Activated CD8-positive, alpha-beta memory T cell treated with anti-CD3 and anti-CD28 coated beads for 4 hours (primary cell): ENCODE measurements around the gene CLK3.
"Not testable (repeated sequence)": the region's sequence is repeated elsewhere in the genome, so short reads cannot be mapped to it uniquely, and the experiment has no call there.

ENCODE experiments used
- DNase-seq, 2 donors: peaks; one replicate each; pipeline ENCODE4 v3.0.0-alpha.2; 2020; ENCODE audit warnings: low read depth in 2 of 2

The CLK3 gene

DNA sequence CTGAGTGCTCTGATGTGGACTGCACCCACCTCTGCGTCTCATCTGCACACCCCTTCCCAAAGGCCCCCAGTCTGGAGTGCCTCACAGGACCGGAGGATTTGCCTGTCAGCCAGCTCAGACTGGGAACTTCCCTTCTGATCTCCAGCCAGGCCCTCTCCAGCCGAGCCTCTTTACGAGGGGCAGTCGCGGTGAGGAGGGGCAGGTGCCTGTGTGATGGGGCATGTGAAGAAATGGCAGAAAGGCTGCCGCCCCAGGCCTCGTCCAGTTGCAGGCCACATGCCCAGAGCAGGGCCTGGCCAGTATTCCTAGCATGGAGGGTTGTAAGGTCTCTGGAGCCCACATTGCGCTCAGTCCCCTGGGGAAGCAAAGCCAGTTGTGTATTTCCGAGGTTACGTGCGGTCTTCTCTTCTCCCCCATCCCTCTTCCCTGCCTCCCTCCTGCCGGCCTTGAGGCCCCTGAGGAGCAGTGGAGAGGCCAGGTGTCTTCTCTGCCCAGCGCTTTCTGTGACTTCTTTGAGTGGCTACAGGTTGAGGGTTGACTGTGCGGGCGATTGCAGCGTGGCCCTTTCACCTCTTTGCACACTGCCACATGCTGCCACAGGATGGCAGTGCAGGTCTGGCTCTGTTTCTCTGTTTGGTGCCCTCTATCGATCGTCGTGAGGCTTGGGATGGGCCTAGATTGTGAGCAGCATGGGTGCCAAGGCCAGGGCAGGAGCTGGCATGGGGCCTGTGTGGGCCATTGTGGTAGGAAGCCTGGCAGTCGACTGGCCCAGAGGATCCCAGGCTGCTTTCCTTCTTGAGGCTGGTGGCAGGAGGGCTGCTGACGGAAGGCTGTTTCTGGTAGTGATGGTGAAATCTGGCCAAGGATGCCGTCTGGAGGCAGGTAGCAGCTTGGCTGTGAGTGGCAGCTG is 5.3 kb downstream of the CLK3 start:
- peak in 1 of 2 donors; percentile 44 for DNase-seq

DNA sequence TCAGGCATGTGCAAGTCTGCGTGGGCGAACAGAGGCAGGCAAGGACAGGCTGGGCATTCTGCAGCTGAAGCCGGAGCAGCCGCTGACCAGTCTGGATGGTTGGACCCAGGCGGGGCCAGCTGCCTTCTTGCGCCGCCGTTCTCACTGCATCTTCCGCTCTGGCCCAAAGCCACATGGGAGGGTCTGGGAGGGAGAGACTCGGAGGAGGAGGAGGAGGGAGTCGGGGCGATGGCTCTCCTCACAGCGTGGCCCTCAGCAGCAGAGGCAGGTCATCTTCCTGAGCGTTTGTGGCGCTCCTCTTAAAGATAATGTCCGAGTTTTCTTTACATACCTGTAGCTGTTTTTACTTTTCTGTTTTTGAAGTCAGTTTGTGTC is 5.9 kb downstream of the CLK3 start:
- DNase-seq: no peak

DNA sequence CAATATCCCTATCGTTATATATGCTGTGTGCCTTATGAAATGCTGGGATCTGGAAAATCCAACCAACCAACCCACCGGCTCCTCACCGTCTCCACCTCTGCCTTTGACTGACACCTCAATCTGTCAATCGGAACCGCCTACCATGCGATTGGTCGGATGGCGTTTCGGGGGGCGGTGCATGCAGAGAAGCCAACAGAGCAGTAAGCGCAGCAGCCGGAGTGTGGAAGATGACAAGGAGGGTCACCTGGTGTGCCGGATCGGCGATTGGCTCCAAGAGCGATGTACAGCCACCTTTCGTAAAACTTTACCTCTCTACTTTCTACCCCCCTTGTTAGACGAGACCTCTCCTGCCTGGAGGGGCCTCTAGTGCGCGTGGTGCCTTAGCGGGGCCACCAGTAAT is 6.3 kb downstream of the CLK3 start:
- no peak for DNase-seq

DNA sequence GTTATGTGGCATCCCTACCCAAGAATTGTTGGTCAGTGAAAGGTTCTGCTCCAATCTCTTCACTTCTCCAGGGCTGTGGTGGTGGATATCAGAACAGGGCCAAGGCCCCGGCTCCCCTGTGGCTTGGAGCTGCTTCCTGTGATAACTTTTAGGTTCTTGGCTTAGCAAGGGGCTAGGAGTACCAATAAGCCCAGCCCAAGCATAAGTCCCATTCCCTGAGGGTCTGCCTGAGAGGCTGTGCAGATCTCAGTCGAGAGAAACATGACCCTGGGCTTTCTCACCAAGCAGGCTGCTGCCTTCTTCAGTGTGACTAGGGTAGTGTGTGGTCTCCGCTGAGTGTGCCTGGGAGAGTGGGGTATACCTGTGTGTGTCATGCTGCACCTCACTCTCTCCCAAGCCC is 7.1 kb downstream of the CLK3 start:
- DNase-seq: no peak

DNA sequence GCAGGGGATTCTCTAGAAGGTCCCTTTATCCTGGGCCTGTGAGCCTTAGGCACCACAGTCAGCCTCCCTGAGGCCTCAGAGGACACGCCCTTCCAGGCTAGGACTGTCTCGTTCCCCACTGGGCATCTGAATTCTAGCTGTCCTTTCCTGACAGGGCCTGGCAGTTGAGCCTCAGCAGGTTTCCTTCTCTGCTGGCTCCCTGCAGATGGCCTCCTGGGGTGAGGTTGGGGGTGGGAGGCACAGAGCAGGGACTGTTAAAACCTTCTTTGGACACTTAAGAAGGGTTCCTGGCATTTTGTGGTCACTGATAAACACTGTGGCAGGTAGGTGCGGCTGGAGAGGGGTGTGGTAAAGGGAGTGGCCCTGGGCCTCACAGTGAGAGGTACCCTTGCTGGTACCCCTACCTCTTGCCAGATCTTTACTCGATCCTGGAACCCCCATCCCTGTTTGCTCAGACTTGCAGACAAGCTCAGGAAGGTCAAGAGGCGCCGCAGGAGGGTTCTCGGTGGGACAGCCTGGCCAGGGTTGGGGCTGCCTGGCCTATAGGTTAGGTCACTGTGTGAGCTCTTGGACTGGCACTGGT is 8.5 kb downstream of the CLK3 start:
- DNase-seq: no peak

GRCh38 chr15:74625693-74626092 is 10.1 kb downstream of the CLK3 start:
- no peak for DNase-seq

GRCh38 chr15:74626336-74626735 is 10.7 kb downstream of the CLK3 start:
- no peak for DNase-seq

DNA sequence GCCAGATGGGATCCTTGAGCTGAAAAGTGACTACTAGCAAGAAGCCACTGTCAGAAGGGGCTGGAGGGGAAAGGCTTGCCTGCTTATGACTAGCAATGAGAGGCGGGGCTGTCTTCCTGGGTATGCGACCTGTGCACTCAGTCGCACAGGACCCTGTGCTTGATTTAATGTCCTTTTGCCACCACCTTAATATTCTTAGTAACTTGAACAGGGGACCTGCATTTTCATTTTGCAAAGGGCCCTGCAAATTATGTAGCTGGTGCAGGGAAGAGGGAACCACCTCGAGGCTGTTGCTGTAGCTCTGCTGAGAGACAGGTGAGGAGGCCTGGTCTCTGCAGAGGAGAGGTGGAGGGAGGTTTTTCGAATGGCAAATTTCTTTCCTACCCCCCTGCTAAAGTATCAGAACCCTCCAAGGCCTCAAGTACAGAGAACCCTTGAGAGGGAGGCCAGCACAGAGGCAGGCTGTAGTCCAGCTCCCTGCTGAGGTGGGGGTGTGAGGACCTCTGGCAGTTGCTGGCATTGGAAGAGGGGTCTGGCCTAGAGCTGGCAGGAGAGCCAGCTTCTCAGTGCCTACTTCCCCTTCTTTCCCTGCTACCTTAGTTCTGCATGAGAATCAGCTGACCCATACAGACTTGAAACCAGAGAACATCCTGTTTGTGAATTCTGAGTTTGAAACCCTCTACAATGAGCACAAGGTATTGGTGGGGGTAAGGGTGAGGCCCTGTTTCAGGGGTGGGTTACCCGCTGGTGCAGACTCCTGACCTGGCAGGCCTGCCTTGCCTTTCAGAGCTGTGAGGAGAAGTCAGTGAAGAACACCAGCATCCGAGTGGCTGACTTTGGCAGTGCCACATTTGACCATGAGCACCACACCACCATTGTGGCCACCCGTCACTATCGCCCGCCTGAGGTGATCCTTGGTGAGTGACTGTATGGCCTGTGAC is 11.4 kb downstream of the CLK3 start:
- DNase-seq: no peak

- DNase-seq: no peak
These were observed 12.1 kb downstream of the CLK3 start for GRCh38 chr15:74627766-74628165.

DNA sequence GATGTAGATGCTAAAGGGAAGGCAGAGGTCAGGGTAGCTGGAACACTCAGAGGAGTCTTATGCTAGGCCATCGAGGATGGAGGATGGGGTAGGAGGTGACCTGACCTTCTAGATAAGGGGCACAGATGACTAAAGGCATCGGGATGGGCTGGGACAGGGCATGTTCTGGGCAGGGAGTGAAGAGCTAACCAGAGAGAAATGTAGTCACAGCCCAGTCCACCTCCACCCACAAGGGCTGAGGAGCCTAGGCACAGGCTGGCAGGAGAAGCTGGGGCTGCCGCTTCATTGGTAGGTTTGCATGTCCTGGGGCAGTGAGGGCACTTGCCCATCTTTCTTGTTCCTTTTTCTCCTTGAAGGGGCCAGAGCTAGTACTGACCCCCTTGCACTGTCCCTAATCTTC is 12.6 kb downstream of the CLK3 start:
- DNase-seq: no peak

- no peak for DNase-seq
These were observed 13.3 kb downstream of the CLK3 start for GRCh38 chr15:74628949-74629348.

DNA sequence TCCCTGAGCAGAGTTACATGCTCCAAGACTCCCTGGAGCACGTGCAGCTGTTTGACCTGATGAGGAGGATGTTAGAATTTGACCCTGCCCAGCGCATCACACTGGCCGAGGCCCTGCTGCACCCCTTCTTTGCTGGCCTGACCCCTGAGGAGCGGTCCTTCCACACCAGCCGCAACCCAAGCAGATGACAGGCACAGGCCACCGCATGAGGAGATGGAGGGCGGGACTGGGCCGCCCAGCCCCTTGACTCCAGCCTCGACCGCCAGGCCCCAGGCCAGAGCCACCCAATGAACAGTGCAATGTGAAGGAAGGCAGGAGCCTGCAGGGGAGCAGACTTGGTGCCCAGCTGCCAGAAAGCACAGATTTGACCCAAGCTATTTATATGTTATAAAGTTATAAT is 14.1 kb downstream of the CLK3 start:
- not testable (repeated sequence) for DNase-seq

DNA sequence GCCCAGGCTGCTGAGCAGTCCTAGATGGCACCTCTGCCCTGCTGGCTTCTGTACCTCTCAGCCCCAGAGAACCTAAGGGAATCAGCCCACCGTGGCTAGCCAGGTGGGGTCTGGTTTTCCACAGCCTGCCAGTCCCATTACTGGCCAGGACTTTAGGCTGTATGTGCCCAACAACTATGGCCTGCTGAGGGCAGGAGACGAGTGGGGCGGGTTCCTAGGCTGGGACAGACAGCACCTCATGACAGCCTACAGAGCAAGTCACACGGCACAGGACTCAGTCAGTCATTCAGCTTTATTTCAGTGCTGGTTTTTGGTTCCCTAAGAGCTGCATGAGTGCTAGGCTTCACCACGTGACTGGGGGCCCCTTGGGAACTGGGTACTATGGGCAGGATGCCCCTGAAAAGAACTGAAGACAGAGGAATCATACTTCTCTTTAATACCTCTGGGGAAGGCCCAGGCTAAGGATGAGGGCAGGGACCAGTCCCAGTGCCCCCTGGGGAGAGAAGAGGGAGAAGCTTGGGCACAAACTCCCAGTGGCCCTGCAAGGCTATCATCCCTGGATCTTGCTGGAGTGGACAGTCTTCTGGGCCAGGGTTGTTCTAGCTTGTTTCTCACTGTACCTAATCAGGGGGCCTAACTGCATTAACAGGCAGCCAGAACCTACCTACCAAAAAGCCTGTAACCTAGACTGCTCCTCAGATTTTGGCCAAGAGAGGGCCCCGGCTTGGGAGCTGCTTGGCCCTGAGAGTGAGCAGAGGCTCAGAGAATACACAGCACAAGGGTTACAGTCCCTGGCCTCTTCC is 14.8 kb downstream of the CLK3 start:
- DNase-seq: no peak

- DNase-seq: no peak
These were observed 15.4 kb downstream of the CLK3 start for GRCh38 chr15:74631087-74631385.

DNA sequence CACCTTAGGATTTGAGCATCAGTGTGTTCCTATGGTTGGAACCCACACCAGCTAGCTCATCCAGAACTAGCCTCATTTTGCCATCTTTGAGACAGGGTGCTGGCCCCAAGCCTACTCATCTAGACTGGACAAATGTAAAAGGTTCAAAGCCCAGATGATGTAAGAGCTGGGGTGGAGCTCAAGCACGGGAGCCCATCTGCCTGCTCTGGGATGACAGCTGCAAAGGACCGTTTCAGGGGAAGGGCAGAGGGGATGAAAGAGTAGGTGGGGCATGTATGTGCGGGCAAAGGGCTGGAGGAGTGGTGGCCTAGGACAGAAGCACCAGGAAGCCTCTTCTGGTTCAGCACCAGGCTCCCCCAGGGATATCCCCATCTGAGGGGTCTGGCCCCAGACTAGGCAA is 15.8 kb downstream of the CLK3 start:
- no peak for DNase-seq

DNA sequence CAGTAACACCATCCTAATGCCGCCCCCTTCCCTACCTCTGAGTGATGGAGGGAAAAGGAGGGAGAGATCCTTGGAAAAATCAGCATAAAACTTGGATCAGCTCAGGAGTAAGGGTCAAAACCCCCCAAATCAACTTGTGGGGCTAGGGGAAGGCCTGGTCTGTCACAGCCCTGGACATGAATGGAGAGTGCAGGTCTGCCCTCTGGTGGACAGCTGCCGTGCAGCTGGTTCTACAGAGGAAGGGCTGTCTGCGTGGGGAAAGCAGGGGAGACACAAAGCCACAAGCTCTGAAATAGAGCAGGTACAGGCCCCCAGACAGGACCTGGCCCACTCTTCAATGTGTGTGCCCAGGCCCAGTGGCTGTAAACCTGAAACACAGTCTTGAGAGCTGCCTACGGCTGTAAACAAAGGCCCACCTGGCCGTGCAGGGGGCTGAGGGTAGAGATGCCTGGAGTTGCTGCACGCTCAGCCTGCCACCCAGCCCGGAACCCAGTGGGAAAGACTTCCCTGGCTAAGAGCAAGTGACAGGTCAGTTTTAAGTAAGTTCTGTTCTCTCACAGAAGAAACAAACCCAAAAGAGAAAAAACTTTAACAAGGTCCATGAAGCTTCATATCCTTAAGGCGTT is 16.4 kb downstream of the CLK3 start:
- DNase-seq: no peak

DNA sequence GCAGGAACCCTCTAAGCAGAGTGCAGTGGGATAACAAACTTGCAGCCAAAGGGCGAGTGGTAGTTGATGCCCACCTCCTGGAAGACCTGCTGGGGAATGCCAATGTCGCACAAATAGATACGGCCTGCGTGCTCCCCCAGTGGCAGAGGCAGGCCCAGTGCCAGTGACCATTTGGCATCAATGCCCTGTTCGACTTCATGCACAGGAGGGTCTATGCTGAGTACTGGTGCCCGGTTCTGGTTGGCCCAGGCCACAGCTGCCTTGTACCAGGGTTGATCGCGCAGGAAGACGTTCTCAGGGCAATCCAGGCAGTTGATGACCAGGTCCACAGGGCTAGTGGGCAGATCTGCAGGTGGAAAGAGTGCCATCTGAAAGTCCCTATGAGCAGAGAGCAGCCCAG is 17.0 kb downstream of the CLK3 start:
- no peak for DNase-seq

GRCh38 chr15:74633781-74634180 is 18.1 kb downstream of the CLK3 start:
- no peak for DNase-seq

GRCh38 chr15:74635228-74635627 is 19.6 kb downstream of the CLK3 start:
- DNase-seq: peak; percentile 30 to 35

DNA sequence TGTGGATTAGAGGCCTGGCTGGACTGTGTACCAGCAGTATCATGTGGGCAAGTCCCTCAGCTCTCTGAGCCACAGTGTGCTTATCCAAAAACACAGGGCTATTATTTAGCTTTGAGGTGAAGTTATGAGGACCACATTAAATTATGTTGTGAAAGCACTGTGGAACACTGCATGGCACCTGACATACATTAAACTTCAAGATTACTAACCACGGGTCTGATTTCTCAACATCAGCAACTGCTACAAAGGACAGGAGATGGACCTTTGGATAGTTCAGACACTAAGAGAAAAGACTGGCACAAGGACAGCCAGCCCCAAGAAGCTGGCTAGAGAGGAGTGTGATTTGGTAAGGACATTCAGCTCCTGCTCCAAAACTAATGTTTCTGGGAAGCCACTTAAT is 21.3 kb downstream of the CLK3 start:
- no peak for DNase-seq

DNA sequence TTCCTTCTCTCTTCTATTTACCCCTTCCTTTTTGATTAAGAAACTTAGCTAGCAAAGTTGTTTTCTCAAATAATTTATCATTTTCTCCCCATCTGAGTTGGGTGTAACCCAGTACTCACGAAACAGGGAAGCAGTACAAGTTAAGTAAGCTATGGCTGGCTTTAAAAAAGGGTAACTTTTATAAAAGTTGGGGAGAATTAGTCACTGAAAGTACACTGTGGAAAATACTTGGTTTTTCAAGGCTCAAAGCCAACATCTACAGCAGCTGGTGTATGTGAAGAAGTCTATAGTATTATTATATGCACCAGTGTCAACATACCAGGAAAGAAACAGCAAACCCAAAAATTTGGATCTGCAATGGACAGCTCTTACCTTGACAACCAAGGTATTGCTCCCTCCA is 25.5 kb downstream of the CLK3 start:
- no peak for DNase-seq
